Mesendoderm (in vitro differentiated cells): ENCODE data around the gene SLMAP.
A peak's percentile ranks its signal among the peaks of the same experiment; 100 is the strongest.

Source experiments
- DNase-seq: peaks from one replicate; pipeline ENCODE4 v3.0.0; 2013
- H2AK5ac ChIP-seq: 2 replicates; pipeline ENCODE4 v1.6.1; 2013; ENCODE audit warnings: low read length, inconsistent platforms
- H2BK120ac ChIP-seq: 2 replicates; pipeline ENCODE4 v1.6.1; 2013; ENCODE audit warnings: low read depth, mild to moderate bottlenecking, low read length, moderate library complexity, mixed read lengths
- H2BK15ac ChIP-seq: replicated peaks from 2 replicates; pipeline ENCODE4 v1.6.1; 2013; ENCODE audit warnings: low read depth, mild to moderate bottlenecking, moderate library complexity
- H2BK5ac ChIP-seq: 2 replicates; pipeline ENCODE4 v1.6.1; 2013; ENCODE audit warnings: low read length, inconsistent platforms
- H3K18ac ChIP-seq: 2 replicates; pipeline ENCODE4 v1.6.1; 2013; ENCODE audit warnings: mild to moderate bottlenecking, low read length, mixed read lengths
- H3K23ac ChIP-seq: one replicate; pipeline ENCODE4 v1.6.1; 2013; ENCODE audit warnings: low read length
- H3K27ac ChIP-seq: 2 replicates; pipeline ENCODE4 v1.5.1; 2013; ENCODE audit warnings: low read depth, mild to moderate bottlenecking, inconsistent platforms, low read length, moderate library complexity
- H3K27me3 ChIP-seq: 2 replicates; pipeline ENCODE4 v1.6.1; 2013; ENCODE audit warnings: low read length, control low read depth, mild to moderate bottlenecking, inconsistent platforms; ENCODE audit not compliant: insufficient read depth, poor library complexity
- H3K36me3 ChIP-seq: 2 replicates; pipeline ENCODE4 v1.6.1; 2013; ENCODE audit warnings: low read length, inconsistent platforms; ENCODE audit not compliant: control insufficient read depth, insufficient read depth
- H3K4ac ChIP-seq: one replicate; pipeline ENCODE4 v1.6.1; 2013; ENCODE audit warnings: low read depth, mild to moderate bottlenecking, low read length, moderate library complexity
- H3K4me1 ChIP-seq: 2 replicates; pipeline ENCODE4 v1.6.1; 2013; ENCODE audit warnings: low read depth, low read length, inconsistent platforms; ENCODE audit not compliant: control insufficient read depth
- H3K4me2 ChIP-seq: 2 replicates; pipeline ENCODE4 v1.6.1; 2013; ENCODE audit warnings: low read length
- H3K4me3 ChIP-seq: 2 replicates; pipeline ENCODE4 v1.5.1; 2013; ENCODE audit warnings: mild to moderate bottlenecking, low read length
- H3K56ac ChIP-seq: one replicate; pipeline ENCODE4 v1.6.1; 2013; ENCODE audit warnings: low read length
- H3K79me1 ChIP-seq: 2 replicates; pipeline ENCODE4 v1.6.1; 2013; ENCODE audit warnings: low read length, inconsistent platforms
- H3K79me2 ChIP-seq: 2 replicates; pipeline ENCODE4 v1.6.1; 2013; ENCODE audit warnings: mild to moderate bottlenecking, low read length; ENCODE audit not compliant: control insufficient read depth, insufficient read depth
- H3K9ac ChIP-seq: 2 replicates; pipeline ENCODE4 v1.6.1; 2013; ENCODE audit warnings: low read length, inconsistent platforms
- H4K5ac ChIP-seq: one replicate; pipeline ENCODE4 v1.6.1; 2013; ENCODE audit warnings: low read length
- H4K8ac ChIP-seq: one replicate; pipeline ENCODE4 v1.6.1; 2013; ENCODE audit warnings: low read depth, mild to moderate bottlenecking, control low read depth, low read length, moderate library complexity
- WGBS: extraction: QIAGEN DNeasy Blood & Tissue Kit; methylation state at CpG from one replicate; pipeline ENCODE4 v1.1.7; 2013; ENCODE audit warnings: low lambda C conversion rate, missing lambda C conversion rate; ENCODE audit not compliant: insufficient coverage; ENCODE audit errors: extremely low coverage; 5-methylcytosine and 5-hydroxymethylcytosine counted together

Gene SLMAP

DNA sequence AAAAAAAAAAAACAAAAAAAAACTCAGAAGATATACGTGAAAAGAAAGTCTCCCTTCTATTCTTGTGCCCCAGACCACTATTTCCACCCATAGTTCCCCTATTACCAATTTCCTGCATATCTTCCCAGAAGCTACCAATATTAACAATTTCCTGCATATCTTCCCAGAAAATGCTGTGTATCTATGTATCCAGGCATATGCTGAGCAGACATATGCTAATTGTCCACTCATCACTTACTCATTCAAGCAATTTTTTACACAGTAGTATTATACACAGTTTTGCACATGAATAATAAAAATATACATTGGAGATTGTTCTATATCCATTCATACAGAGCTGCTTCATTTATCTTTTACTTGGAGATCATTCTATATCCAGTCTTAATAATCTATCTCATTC lies 12.6 kb upstream of the SLMAP start:
- Histone ChIP-seq H3K9ac (no peak overlapping the region), H3K36me3 (no peaks in the 10 kb centered on the region), H3K23ac (no peak overlapping the region), H3K4me2 (no peak overlapping the region), H2BK15ac (no peak overlapping the region), H2BK120ac (no peak overlapping the region), H3K27me3 (no peaks in the 10 kb centered on the region), H3K27ac (no peak overlapping the region), H4K5ac (no peak overlapping the region), H3K56ac (no peak overlapping the region), H3K79me2 (no peaks in the 10 kb centered on the region), H3K4me1 (no peaks in the 10 kb centered on the region), H3K4me3 (no peak overlapping the region), H2AK5ac (no peak overlapping the region), H3K4ac (no peak overlapping the region), H4K8ac (no peak overlapping the region), H2BK5ac (no peak overlapping the region), H3K18ac (no peak overlapping the region), H3K79me1 (no peaks in the 10 kb centered on the region)
- no peak for DNase-seq
- WGBS: no CpG with 5 or more reads among the region's 1 CpG

DNA sequence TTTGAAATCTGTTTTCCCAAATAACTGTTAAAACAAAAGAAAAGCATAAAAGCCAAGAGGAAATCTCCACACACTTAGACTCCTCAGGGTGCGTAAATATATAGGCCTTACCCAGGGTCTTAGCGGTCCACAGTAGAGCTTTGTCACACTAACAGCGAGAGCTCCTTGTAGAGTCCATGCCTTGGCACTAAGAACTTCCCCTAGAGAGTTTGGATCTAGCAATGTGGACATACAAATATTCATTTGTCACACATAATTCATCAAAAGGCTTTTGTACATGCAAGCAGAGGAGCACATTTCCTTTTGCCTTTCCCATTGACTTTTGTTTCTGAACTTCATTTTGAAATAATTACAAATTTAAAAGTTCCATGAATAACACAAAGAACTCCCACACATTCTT lies 11.0 kb upstream of the SLMAP start:
- no peak overlapping the region for H2BK15ac ChIP-seq
- H2AK5ac ChIP-seq: no peak overlapping the region
- H3K4me3 ChIP-seq: no peak overlapping the region
- no peak overlapping the region for H3K23ac ChIP-seq
- WGBS: no CpG with 5 or more reads among the region's 3 CpGs
- H3K4me2 ChIP-seq: no peak overlapping the region
- DNase-seq: no peak
- no peak overlapping the region for H4K5ac ChIP-seq
- no peak overlapping the region for H3K9ac ChIP-seq
- H3K4ac ChIP-seq: no peak overlapping the region
- no peaks in the 10 kb centered on the region for H3K4me1 ChIP-seq
- H3K27me3 ChIP-seq: no peaks in the 10 kb centered on the region
- no peaks in the 10 kb centered on the region for H3K79me2 ChIP-seq
- no peaks in the 10 kb centered on the region for H3K36me3 ChIP-seq
- no peak overlapping the region for H4K8ac ChIP-seq
- H3K18ac ChIP-seq: no peak overlapping the region
- H3K79me1 ChIP-seq: no peaks in the 10 kb centered on the region
- no peak overlapping the region for H2BK120ac ChIP-seq
- H3K56ac ChIP-seq: no peak overlapping the region
- no peak overlapping the region for H3K27ac ChIP-seq
- H2BK5ac ChIP-seq: no peak overlapping the region

DNA sequence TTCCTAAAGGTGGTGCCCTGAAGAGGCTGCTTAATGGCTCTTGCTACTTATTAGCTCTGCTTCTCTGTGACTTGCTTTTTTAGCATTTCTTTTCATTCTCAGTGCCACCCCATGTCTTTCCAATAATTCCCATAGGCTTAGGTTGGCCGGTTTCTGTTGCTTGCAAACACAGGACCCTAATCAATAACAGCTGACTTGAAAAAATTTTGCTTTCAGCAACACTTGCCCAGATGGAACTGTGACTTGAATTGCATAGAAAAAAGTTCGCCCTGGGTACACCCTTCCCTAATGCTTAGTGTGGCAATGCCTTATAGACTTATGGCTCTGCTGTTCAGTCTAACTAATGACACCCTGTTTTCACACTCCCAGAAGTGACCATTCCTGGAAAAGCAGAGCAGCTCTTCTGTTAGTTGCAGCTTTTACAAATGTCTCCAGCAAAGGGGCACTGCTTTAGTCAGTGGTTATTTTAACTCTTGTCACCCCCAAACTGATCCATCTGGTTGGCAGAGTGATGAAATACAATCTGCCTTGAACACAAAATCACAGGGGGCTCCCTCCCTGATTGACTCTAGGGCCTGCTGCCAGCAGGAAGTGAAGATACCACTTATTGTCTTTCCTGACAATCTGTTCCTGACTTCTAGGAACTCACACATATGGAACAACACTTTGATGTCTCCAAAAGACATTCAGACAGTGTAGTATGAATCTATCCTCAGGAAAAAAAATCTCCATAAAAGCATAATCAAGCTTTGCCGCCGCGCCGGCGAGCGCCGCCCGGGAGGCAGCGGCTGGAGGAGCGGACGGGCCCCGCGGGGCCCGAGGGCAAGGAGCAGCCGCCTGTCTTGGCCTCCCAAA lies 9.7 kb upstream of the SLMAP start:
- Histone ChIP-seq H3K36me3 (no peaks in the 10 kb centered on the region), H3K27me3 (no peaks in the 10 kb centered on the region), H3K9ac (no peak overlapping the region), H2BK5ac (no peak overlapping the region), H2BK120ac (no peak overlapping the region), H2BK15ac (no peak overlapping the region), H3K4me2 (no peak overlapping the region), H3K79me2 (no peaks in the 10 kb centered on the region), H4K8ac (no peak overlapping the region), H2AK5ac (no peak overlapping the region), H3K4me3 (no peak overlapping the region), H3K56ac (no peak overlapping the region), H3K4me1 (no peaks in the 10 kb centered on the region), H4K5ac (no peak overlapping the region), H3K18ac (no peak overlapping the region), H3K23ac (no peak overlapping the region), H3K4ac (no peak overlapping the region), H3K79me1 (no peaks in the 10 kb centered on the region), H3K27ac (no peak overlapping the region)
- no CpG with 5 or more reads among the region's 17 CpGs for WGBS
- DNase-seq: no peak

DNA sequence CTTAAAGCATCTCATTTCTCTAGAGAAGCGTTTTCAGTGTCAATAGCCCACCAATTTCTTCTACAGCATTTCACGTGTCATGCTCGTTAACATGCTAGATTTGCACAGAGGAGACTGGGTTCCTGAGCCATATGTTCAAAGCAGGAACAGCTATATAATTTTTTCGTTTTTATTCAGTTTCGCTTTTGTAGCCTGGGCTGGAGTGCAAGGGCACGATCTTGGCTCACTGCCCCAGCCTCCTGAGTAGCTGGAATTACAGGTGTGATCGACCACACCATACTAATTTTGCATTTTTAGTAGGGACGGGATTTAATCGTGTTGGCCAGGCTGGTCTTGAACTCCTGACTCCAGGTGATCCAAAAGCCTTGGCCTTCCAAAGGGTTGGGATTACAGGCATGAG lies 6.6 kb upstream of the SLMAP start:
- H2AK5ac ChIP-seq: no peak overlapping the region
- WGBS: no CpG with 5 or more reads among the region's 9 CpGs

DNA sequence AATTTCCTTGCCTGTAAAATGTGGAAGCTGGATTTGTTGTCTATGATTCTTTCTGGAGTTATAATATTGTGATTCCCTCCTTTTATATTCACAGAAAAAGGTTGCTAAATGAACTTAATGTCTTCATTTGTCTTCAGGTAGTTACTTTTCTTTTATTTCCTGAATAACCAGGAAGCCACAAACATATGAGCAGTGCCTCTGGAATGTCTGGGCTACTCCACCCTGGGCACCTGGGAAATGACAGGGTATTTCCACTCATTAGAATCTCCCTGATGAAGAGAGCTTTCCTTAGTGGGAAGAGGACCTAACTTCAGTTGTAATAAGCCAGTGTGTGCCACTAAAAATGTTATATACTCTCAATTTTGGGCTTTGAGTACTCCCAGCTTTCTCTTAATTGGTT lies 3.8 kb upstream of the SLMAP start:
- no peak overlapping the region for H3K18ac ChIP-seq
- no peak overlapping the region for H4K8ac ChIP-seq
- H3K23ac ChIP-seq: no peak overlapping the region
- DNase-seq: peak; percentile 57
- H2AK5ac ChIP-seq: no peak overlapping the region
- no peaks in the 10 kb centered on the region for H3K36me3 ChIP-seq
- no peaks in the 10 kb centered on the region for H3K27me3 ChIP-seq
- no peak overlapping the region for H3K4ac ChIP-seq
- H3K27ac ChIP-seq: no peak overlapping the region
- no peak overlapping the region for H2BK5ac ChIP-seq
- H4K5ac ChIP-seq: no peak overlapping the region
- H3K9ac ChIP-seq: no peak overlapping the region
- H3K56ac ChIP-seq: no peak overlapping the region
- peaks cover under 1% of the 10 kb centered on the region for H3K79me1 ChIP-seq
- H2BK120ac ChIP-seq: peak overlapping the region; percentile 9
- H3K4me2 ChIP-seq: no peak overlapping the region
- H2BK15ac ChIP-seq: no peak overlapping the region
- H3K4me3 ChIP-seq: no peak overlapping the region
- peaks cover 6% of the 10 kb centered on the region for H3K79me2 ChIP-seq
- no peaks in the 10 kb centered on the region for H3K4me1 ChIP-seq

More for the DNA sequence above, 6.6 kb upstream of the SLMAP start:
- Histone ChIP-seq H3K36me3 (no peaks in the 10 kb centered on the region), H4K8ac (no peak overlapping the region), H2BK15ac (no peak overlapping the region), H3K27ac (no peak overlapping the region), H3K56ac (no peak overlapping the region), H4K5ac (no peak overlapping the region), H3K79me1 (no peaks in the 10 kb centered on the region), H3K79me2 (no peaks in the 10 kb centered on the region), H3K4me1 (no peaks in the 10 kb centered on the region), H3K9ac (no peak overlapping the region), H3K4me2 (no peak overlapping the region), H3K4ac (no peak overlapping the region), H3K4me3 (no peak overlapping the region), H2BK120ac (no peak overlapping the region), H3K23ac (no peak overlapping the region), H3K27me3 (no peaks in the 10 kb centered on the region), H2BK5ac (no peak overlapping the region), H3K18ac (no peak overlapping the region)
- DNase-seq: no peak

DNA sequence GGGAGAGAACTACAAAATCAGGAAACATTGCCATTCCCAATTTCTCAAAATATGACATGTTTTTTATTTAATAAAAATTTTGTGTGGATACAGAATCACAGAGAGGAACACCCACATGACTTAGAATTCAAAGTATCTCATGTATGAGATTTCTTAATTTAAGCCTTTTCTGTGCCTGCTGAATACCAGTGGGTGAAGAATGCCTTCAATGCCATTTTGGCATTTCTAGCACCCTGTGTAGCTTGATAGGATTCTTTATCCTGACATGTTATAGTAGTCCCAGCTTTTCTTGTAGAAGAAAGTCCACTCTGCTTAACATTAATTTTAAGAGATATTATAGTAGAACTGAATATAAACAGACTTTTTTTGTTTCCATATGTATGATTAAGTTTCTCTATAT lies 3.1 kb upstream of the SLMAP start:
- no peak overlapping the region for H4K8ac ChIP-seq
- no peak overlapping the region for H3K18ac ChIP-seq
- H3K27me3 ChIP-seq: no peaks in the 10 kb centered on the region
- H2BK5ac ChIP-seq: no peak overlapping the region
- H3K4me2 ChIP-seq: no peak overlapping the region
- no peak overlapping the region for H2BK15ac ChIP-seq
- H3K79me1 ChIP-seq: peaks cover 7% of the 10 kb centered on the region
- no peaks in the 10 kb centered on the region for H3K36me3 ChIP-seq
- no peak for DNase-seq
- H2AK5ac ChIP-seq: no peak overlapping the region
- H3K4ac ChIP-seq: no peak overlapping the region
- no peak overlapping the region for H4K5ac ChIP-seq
- no peak overlapping the region for H3K27ac ChIP-seq
- H3K23ac ChIP-seq: no peak overlapping the region
- H3K79me2 ChIP-seq: peaks cover 13% of the 10 kb centered on the region
- no peak overlapping the region for H3K4me3 ChIP-seq
- H3K9ac ChIP-seq: no peak overlapping the region
- H3K56ac ChIP-seq: no peak overlapping the region
- no peaks in the 10 kb centered on the region for H3K4me1 ChIP-seq
- H2BK120ac ChIP-seq: no peak overlapping the region
